GM23248 (cell line): Measurements from ENCODE around the gene CDKAL1.

Experiments
- EZH2 ChIP-seq: fragments of 200-600 bp; sonication (generic); IDR thresholded peaks from 2 replicates; pipeline ENCODE4 v1.6.1; 2018; ENCODE audit warnings: antibody characterized with exemption, mild to moderate bottlenecking; ENCODE audit not compliant: insufficient read depth, poor library complexity, severe bottlenecking
- EZH2phosphoT487 ChIP-seq: fragments of 200-600 bp; sonication (generic); IDR thresholded peaks from 2 replicates; pipeline ENCODE4 v1.6.1; 2018; ENCODE audit warnings: antibody characterized with exemption, moderate library complexity, mild to moderate bottlenecking, low read depth; ENCODE audit not compliant: insufficient read depth

DNA sequence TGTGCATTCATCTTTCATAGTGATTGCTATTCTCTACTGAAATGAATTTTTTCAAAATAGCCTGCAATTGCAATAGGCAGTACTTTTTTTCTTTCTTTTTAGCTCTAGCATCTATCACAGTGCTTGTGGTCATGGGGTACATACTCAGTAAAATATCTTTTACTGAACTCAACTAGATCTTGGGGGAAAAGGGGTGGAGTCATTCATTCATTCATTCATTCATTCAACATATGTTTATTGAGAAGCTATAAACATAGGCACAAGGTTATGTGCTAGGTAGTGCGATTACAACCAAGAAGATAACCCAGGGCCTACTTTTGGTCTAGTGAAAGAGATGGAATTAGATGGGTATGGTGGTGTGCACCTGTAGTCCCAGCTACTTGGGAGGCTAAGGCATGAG is 1.4 kb upstream of the CDKAL1 start:
- TF ChIP-seq EZH2 (no peak), EZH2phosphoT487 (no peak)
